ENCODE results near the gene NR2F2. TPM values are rescaled to one million over a fixed set of nuclear protein-coding genes. Genes with fewer than 3 reads are reported as not detected.

Gene NR2F2
- total RNA-seq, 1 donor from 2014 or later, result 135 TPM

DNA sequence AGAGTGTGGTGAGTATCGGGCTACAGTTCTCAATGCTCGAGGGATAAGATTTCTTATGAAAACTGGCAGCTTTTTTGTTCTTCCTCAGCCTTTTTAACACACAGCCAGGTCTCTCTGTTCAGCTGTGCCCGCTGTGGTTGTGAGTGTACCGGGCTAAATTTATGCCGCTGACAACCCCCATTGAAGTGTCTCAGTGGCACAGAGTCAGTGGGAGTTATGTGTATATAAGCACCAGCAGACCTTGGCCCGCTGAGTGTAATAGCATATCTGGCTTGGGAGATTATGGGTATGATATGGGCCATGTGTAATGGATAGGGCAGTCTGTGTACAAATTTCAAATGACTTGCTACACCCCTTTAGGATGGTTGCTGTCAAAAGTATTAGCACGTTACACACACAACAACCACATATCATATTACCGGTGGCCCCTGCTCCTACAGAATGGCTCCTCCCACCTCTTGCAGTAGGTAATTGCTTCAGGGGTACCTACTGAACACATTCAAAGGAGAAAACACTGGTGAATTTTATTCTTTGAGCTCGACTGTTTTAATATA lies 26.9 kb upstream of the NR2F2 start:
- Mint-ChIP-seq H3K27ac (no peak overlapping the region), H3K27me3 (no peaks in the 10 kb centered on the region), H3K9me3 (peaks cover 10% of the 10 kb centered on the region), H3K4me3 (no peak overlapping the region), H3K36me3 (peaks cover 28% of the 10 kb centered on the region), H3K4me1 (ENCODE audit: unreplicated experiment) (peaks cover 17% of the 10 kb centered on the region)
- TF ChIP-seq, protein P1, sequence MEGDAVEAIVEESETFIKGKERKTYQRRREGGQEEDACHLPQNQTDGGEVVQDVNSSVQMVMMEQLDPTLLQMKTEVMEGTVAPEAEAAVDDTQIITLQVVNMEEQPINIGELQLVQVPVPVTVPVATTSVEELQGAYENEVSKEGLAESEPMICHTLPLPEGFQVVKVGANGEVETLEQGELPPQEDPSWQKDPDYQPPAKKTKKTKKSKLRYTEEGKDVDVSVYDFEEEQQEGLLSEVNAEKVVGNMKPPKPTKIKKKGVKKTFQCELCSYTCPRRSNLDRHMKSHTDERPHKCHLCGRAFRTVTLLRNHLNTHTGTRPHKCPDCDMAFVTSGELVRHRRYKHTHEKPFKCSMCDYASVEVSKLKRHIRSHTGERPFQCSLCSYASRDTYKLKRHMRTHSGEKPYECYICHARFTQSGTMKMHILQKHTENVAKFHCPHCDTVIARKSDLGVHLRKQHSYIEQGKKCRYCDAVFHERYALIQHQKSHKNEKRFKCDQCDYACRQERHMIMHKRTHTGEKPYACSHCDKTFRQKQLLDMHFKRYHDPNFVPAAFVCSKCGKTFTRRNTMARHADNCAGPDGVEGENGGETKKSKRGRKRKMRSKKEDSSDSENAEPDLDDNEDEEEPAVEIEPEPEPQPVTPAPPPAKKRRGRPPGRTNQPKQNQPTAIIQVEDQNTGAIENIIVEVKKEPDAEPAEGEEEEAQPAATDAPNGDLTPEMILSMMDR (conservative IDR thresholded peaks at IDR 0.05), result no peak
- no peak for DNase-seq (ENCODE audit: extremely low spot score, unreplicated experiment)

DNA sequence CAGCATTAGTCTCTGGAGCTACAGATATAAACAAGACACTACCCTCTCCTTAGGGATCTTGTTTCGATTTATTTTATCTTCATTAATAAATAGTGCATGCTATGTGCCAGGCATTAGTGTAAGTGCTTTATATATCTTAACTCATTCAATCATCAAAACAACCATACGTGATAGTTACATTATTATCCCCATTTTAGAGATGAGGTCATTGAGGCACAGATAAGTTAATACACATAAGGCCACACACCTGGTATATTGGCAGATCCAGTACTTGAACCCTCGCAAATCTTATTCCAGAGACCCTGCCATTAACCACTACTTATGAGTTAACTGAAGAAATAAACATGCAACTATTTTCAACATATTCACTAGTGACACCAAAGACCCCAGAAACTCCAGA lies 25.7 kb upstream of the NR2F2 start:
- TF ChIP-seq, protein P1 (conservative IDR thresholded peaks at IDR 0.05), result no peak
- no peak overlapping the region for H3K27ac Mint-ChIP-seq
- no peak for DNase-seq (ENCODE audit: extremely low spot score, unreplicated experiment)
- peaks cover 27% of the 10 kb centered on the region for H3K4me1 Mint-ChIP-seq (ENCODE audit: unreplicated experiment)
- H3K36me3 Mint-ChIP-seq, result peaks cover 25% of the 10 kb centered on the region
- H3K27me3 Mint-ChIP-seq, result no peaks in the 10 kb centered on the region
- no peak overlapping the region for H3K4me3 Mint-ChIP-seq
- peaks cover 6% of the 10 kb centered on the region for H3K9me3 Mint-ChIP-seq

DNA sequence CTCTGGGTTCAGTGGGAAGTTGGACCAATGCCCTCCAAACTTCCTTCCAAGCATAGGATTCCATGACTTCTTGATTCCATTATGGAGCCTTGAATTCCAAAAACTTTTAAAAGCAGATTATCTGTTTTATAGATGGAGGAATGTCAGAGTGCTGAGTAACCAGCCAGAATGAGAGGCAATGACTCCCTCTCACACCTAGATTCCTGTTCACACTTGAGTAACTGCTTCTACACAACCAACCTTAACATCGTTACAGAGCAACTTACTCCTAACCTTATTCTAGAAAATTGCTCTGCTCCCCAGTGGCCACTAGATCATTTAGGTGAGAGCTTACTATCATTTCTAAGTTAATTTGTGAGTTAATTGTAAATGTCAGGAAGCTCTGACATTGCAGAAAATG lies 24.2 kb upstream of the NR2F2 start:
- peaks cover 6% of the 10 kb centered on the region for H3K9me3 Mint-ChIP-seq
- TF ChIP-seq, protein P1 (conservative IDR thresholded peaks at IDR 0.05), result no peak
- H3K27me3 Mint-ChIP-seq, result no peaks in the 10 kb centered on the region
- no peak overlapping the region for H3K4me3 Mint-ChIP-seq
- DNase-seq (ENCODE audit: extremely low spot score, unreplicated experiment), result no peak
- peaks cover 29% of the 10 kb centered on the region for H3K4me1 Mint-ChIP-seq (ENCODE audit: unreplicated experiment)
- peaks cover 21% of the 10 kb centered on the region for H3K36me3 Mint-ChIP-seq
- H3K27ac Mint-ChIP-seq, result no peak overlapping the region

DNA sequence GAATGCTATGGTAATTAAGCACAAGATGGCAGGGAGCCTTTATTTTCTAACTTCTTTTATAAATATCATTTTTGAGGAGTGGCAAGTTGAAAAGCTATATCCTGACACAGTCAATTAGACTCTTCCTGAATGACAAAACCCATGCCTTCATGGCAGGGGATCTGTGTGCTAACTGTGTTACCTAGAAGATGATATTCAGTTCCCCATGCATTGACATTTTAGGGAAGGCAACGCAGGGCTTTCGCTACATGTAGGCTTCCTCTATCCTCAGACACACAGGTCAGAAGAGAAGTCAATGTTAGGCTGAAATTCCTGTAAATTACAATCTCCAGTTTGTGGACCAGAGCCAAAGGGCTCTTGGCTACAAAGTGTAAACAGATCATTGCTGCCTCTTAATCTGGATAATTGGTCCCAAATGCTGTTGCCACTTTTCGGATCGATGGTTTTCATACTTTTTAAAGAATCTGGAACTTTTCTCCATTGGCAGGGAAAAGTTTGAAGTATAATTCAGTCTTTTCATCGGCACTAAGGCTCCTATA lies 22.6 kb upstream of the NR2F2 start:
- Mint-ChIP-seq H3K4me3 (no peak overlapping the region), H3K9me3 (peaks cover 6% of the 10 kb centered on the region), H3K27me3 (no peaks in the 10 kb centered on the region), H3K36me3 (peaks cover 17% of the 10 kb centered on the region), H3K4me1 (ENCODE audit: unreplicated experiment) (peaks cover 34% of the 10 kb centered on the region), H3K27ac (peak overlapping the region; percentile 56)
- no peak for DNase-seq (ENCODE audit: extremely low spot score, unreplicated experiment)
- TF ChIP-seq, protein P1 (conservative IDR thresholded peaks at IDR 0.05), result no peak

DNA sequence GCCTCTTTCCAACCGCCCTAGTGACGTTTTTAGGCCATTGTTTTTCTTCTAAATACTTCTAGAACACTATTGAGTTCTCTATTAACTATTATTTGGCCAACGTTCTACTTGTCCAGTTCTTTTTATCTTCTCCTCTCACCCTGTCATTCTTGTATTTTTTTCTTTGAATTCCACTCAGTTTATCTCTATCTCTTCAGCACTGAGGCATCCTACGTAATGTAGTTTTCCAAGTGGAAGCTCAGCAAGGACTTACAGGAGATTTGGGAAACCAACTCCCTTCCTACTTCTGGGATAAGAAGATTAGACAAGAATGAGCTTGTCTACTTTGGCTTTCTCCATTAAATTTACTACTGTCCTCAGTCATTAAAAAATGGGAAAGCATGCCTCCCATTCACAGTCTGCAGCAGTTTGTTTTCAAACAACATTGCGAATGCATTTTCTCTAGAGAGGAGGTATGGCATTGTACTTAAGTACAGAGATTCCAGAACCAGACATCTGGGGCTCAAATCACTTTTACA lies 21.3 kb upstream of the NR2F2 start:
- Mint-ChIP-seq H3K27ac (no peak overlapping the region), H3K36me3 (peaks cover 10% of the 10 kb centered on the region), H3K4me3 (no peak overlapping the region), H3K9me3 (peaks cover 6% of the 10 kb centered on the region), H3K27me3 (no peaks in the 10 kb centered on the region), H3K4me1 (ENCODE audit: unreplicated experiment) (peaks cover 31% of the 10 kb centered on the region)
- no peak for DNase-seq (ENCODE audit: extremely low spot score, unreplicated experiment)
- TF ChIP-seq, protein P1 (conservative IDR thresholded peaks at IDR 0.05), result no peak
